Endothelial cell of umbilical vein (primary cell): ENCODE data around the gene MYH16. TPM values are rescaled to one million over a fixed set of nuclear protein-coding genes. Genes with fewer than 3 reads are reported as not detected.

Source experiments
- BruUV-seq: library from RNA; stranded (reverse); fragments of 400-500 nt; replicated peaks from 2 replicates; lab custom pipeline; 2021; lab: Mats Ljungman, UMichigan
- CTCF ChIA-PET: fragments of 300-600, 350-600 bp; sonication (Branson Sonifier 250); formaldehyde crosslinking; loops from one replicate; lab custom pipeline; 2021; ENCODE audit warnings: antibody characterized with exemption, inconsistent platforms; lab: Charles Lee
- POLR2A ChIA-PET: fragments of 300-600, 350-600 bp; sonication (Branson Sonifier 250); formaldehyde crosslinking; loops from one replicate; lab custom pipeline; 2021; ENCODE audit warnings: antibody characterized with exemption, inconsistent platforms; lab: Charles Lee
- DNase-seq: peaks from one replicate; pipeline ENCODE4 v3.0.0-alpha.2; 2011; ENCODE audit warnings: low read depth, low spot score
- FAIRE-seq: peaks from 2 replicates; lab custom pipeline; 2011; peaks lifted over from hg19 to GRCh38; lab: Jason Lieb, UNC
- H2AFZ ChIP-seq: 2 replicates; pipeline ENCODE4 v1.6.0; 2012; ENCODE audit warnings: low read depth, low read length, control low read depth, inconsistent platforms
- H3K27ac ChIP-seq: 2 replicates; pipeline ENCODE4 v1.5.1; 2011; ENCODE audit warnings: low read depth, mild to moderate bottlenecking, control low read depth, low read length, moderate library complexity; ENCODE audit not compliant: insufficient read depth
- H3K27me3 ChIP-seq, 2 experiments: 2 replicates each; pipeline versions ENCODE4 v1.6.0 to v1.6.1; 2011; ENCODE audit warnings: low read length in 2 of 2, mixed read lengths in 1 of 2; ENCODE audit not compliant: control insufficient read depth in 2 of 2, insufficient read depth in 2 of 2
- H3K36me3 ChIP-seq, 2 experiments: 2 replicates in 1 of 2; 3 replicates in 1 of 2; pipeline ENCODE4 v1.5.1; 2011; ENCODE audit warnings: low read length in 2 of 2, mild to moderate bottlenecking in 1 of 2, moderate library complexity in 1 of 2; ENCODE audit not compliant: control insufficient read depth in 2 of 2, insufficient read depth in 2 of 2; ENCODE audit errors: extremely low read depth in 1 of 2
- H3K4me1 ChIP-seq: 3 replicates; pipeline ENCODE4 v1.5.1; 2011; ENCODE audit warnings: mild to moderate bottlenecking, low read length; ENCODE audit not compliant: control insufficient read depth, insufficient read depth; ENCODE audit errors: extremely low read depth
- H3K4me2 ChIP-seq: 2 replicates; pipeline ENCODE4 v1.6.1; 2011; ENCODE audit warnings: low read length, control low read depth, mixed read lengths; ENCODE audit not compliant: insufficient read depth
- H3K4me3 ChIP-seq, 3 experiments: fragments of 200-600 bp in 1 of 3; sonication (generic), shearing (Covaris generic) in 1 of 3; replicated peaks in 1 of 3; 2 replicates each; pipeline ENCODE4 v1.5.1; 2011 to 2016; ENCODE audit warnings: control low read depth in 3 of 3, low read length in 3 of 3, mild to moderate bottlenecking in 2 of 3, inconsistent platforms in 1 of 3, low read depth in 1 of 3, moderate library complexity in 1 of 3; ENCODE audit not compliant: insufficient read depth in 1 of 3
- H3K79me2 ChIP-seq: 2 replicates; pipeline ENCODE4 v1.6.0; 2012; ENCODE audit warnings: low read length, inconsistent platforms; ENCODE audit not compliant: control insufficient read depth, insufficient read depth
- H3K9ac ChIP-seq: replicated peaks from 2 replicates; pipeline ENCODE3; 2011; ENCODE audit warnings: low read length, control low read depth; ENCODE audit not compliant: insufficient read depth; ENCODE audit errors: extremely low read depth
- H3K9me1 ChIP-seq: replicated peaks from 3 replicates; pipeline ENCODE4 v1.6.0; 2011; ENCODE audit warnings: mild to moderate bottlenecking, low read length; ENCODE audit not compliant: control insufficient read depth, insufficient read depth; ENCODE audit errors: extremely low read depth
- H3K9me3 ChIP-seq: replicated peaks from 2 replicates; pipeline ENCODE4 v1.5.1; 2012; ENCODE audit warnings: low read length, inconsistent platforms; ENCODE audit not compliant: control insufficient read depth, insufficient read depth
- H4K20me1 ChIP-seq: replicated peaks from 2 replicates; pipeline ENCODE3; 2011; ENCODE audit warnings: mild to moderate bottlenecking, low read length; ENCODE audit not compliant: control insufficient read depth, insufficient read depth; ENCODE audit errors: extremely low read depth
- EZH2 ChIP-seq: IDR thresholded peaks from 2 replicates; pipeline ENCODE4 v1.6.1; 2012; ENCODE audit warnings: borderline replicate concordance, low read depth, mild to moderate bottlenecking, moderate library complexity, low read length, inconsistent platforms; ENCODE audit not compliant: severe bottlenecking
- FOS ChIP-seq: IDR thresholded peaks from 2 replicates; pipeline ENCODE4 v1.6.1; 2011; ENCODE audit warnings: mild to moderate bottlenecking, low read length, moderate library complexity, borderline replicate concordance; ENCODE audit not compliant: insufficient read depth
- GATA2 ChIP-seq: IDR thresholded peaks from 2 replicates; pipeline ENCODE4 v1.7.0; 2011; ENCODE audit warnings: low read depth, mild to moderate bottlenecking, moderate library complexity, mixed read lengths, low read length; ENCODE audit not compliant: insufficient read length, insufficient read depth
- JUN ChIP-seq: IDR thresholded peaks from 2 replicates; pipeline ENCODE4 v1.6.1; 2011; ENCODE audit warnings: borderline replicate concordance, low read depth; ENCODE audit not compliant: insufficient read length, insufficient read depth
- MAX ChIP-seq: IDR thresholded peaks from 2 replicates; pipeline ENCODE4 v1.6.1; 2011; ENCODE audit not compliant: insufficient read depth, insufficient read length
- MYC ChIP-seq: IDR thresholded peaks from one replicate; pipeline ENCODE4 v1.6.1; 2011; ENCODE audit warnings: mild to moderate bottlenecking, low read depth, low read length
- POLR2A ChIP-seq: IDR thresholded peaks from 2 replicates; pipeline ENCODE4 v1.6.1; 2012; ENCODE audit warnings: low read depth, mild to moderate bottlenecking, control low read depth, low read length
- POLR2AphosphoS5 ChIP-seq: IDR thresholded peaks from 2 replicates; pipeline ENCODE4 v1.6.1; 2012; ENCODE audit warnings: low read depth, mild to moderate bottlenecking, control low read depth, low read length, moderate library complexity; ENCODE audit not compliant: insufficient read depth
- dilution Hi-C: fragments of 300-500 bp; cut with MboI; formaldehyde crosslinking; loops from one replicate; pipeline ENCODE4 v1.15.0; 2019; ENCODE audit warnings: low sequenced_read_pairs; ENCODE audit not compliant: extremely low pct_ligation_motif_present
- intact Hi-C: fragments of 100-400 bp; cut with micrococcal nuclease; formaldehyde crosslinking; loops from one replicate; pipeline ENCODE4 v1.10.0; 2022
- polyA plus RNA-seq, 4 experiments: library from polyadenylated mRNA; depleted of rRNA in 3 of 4; stranded (reverse) in 3 of 4; unstranded in 1 of 4; fragments of >200 nt; gene quantifications; 2 replicates each; pipeline versions ENCODE4 v1.2.1 to v1.2.3, GENCODE V29; 2011 to 2012; ENCODE audit warnings: missing spikeins in 1 of 4
- total RNA-seq: library from RNA; stranded (reverse); gene quantifications from 2 replicates; pipeline ENCODE4 v1.2.3, GENCODE V29; 2021
- TF ChIP-seq, protein P1 (sequence below), 2 donors: IDR thresholded peaks; 1 replicate in 1 of 2; 2 replicates in 1 of 2; pipeline ENCODE4 v1.5.1; 2011; ENCODE audit warnings: low read length in 2 of 2, mild to moderate bottlenecking in 2 of 2, moderate library complexity in 2 of 2, control low read depth in 1 of 2, inconsistent platforms in 1 of 2, low read depth in 1 of 2; ENCODE audit not compliant: insufficient read depth in 1 of 2; ENCODE audit errors: extremely low read depth in 1 of 2

Gene MYH16
- total and polyA plus RNA-seq, 2 donors (not counting 3 experiments of a cell fraction or from before 2014, with no cell fraction given), result 0.01 to 0.11 TPM

GRCh38 chr7:99292127-99292526 lies 19.5 kb downstream of the MYH16 start:
- Histone ChIP-seq H3K4me3 (no peak overlapping the region), H3K4me1 (no peaks in the 10 kb centered on the region), H3K27me3 (no peaks in the 10 kb centered on the region), H2AFZ (no peak overlapping the region), H3K9me1 (no peaks in the 10 kb centered on the region), H3K9ac (no peak overlapping the region), H3K79me2 (no peaks in the 10 kb centered on the region), H3K9me3 (no peaks in the 10 kb centered on the region), H3K27ac (no peak overlapping the region), H4K20me1 (no peaks in the 10 kb centered on the region), H3K36me3 (no peaks in the 10 kb centered on the region), H3K4me2 (no peak overlapping the region)
- dilution Hi-C loops, result no loop called here
- ChIA-PET CTCF (interaction anchor here (1.5 kb wide), 1 partner anchor 18 kb away, joined by 4 read pairs; no protein-coding TSS in a partner anchor), POLR2A (no interaction called here)
- TF ChIP-seq EZH2 (no peak), MAX (no peak), MYC (no peak), POLR2AphosphoS5 (no peak), FOS (no peak), JUN (no peak), GATA2 (no peak), POLR2A (no peak)
- TF ChIP-seq, protein P1, sequence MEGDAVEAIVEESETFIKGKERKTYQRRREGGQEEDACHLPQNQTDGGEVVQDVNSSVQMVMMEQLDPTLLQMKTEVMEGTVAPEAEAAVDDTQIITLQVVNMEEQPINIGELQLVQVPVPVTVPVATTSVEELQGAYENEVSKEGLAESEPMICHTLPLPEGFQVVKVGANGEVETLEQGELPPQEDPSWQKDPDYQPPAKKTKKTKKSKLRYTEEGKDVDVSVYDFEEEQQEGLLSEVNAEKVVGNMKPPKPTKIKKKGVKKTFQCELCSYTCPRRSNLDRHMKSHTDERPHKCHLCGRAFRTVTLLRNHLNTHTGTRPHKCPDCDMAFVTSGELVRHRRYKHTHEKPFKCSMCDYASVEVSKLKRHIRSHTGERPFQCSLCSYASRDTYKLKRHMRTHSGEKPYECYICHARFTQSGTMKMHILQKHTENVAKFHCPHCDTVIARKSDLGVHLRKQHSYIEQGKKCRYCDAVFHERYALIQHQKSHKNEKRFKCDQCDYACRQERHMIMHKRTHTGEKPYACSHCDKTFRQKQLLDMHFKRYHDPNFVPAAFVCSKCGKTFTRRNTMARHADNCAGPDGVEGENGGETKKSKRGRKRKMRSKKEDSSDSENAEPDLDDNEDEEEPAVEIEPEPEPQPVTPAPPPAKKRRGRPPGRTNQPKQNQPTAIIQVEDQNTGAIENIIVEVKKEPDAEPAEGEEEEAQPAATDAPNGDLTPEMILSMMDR (IDR thresholded peaks at IDR 0.05; ENCODE audit: extremely low read depth in 1 of 2, insufficient read depth in 1 of 2, low read depth in 1 of 2, low read length in 2 of 2), result no peak
- intact Hi-C loops, result loop anchor here (10.0 kb wide), 1 partner anchor 137 kb away; no protein-coding TSS in a partner anchor
- DNase-seq (no peak), FAIRE-seq (no peak)
- no TSS peak for BruUV-seq
